GM18508 (cell line): ENCODE data around the gene POMP.
"Not testable (repeated sequence)": the region's sequence is repeated elsewhere in the genome, so short reads cannot be mapped to it uniquely, and the experiment has no call there.

Experiments
- ATAC-seq: cut with Tn5 transposase; IDR thresholded peaks from one replicate; pipeline ENCODE4 v1.9.1; 2021; ENCODE audit warnings: moderate number of reproducible peaks; ENCODE audit not compliant: insufficient read depth, unreplicated experiment

The POMP gene

GRCh38 chr13:28685114-28685513 is 26.2 kb downstream of the POMP start:
- no peak for ATAC-seq

- no peak for ATAC-seq
Observed at GRCh38 chr13:28685892-28686291, 27.0 kb downstream of the POMP start.

GRCh38 chr13:28693605-28694491 is 34.9 kb downstream of the POMP start:
- ATAC-seq: not testable (repeated sequence)

GRCh38 chr13:28697441-28697840 is 38.5 kb downstream of the POMP start:
- ATAC-seq: no peak

- ATAC-seq: no peak
Observed at GRCh38 chr13:28699246-28699645, 40.3 kb downstream of the POMP start.

- no peak for ATAC-seq
Observed at GRCh38 chr13:28704282-28704681, 45.4 kb downstream of the POMP start.

GRCh38 chr13:28704919-28705318 is 46.0 kb downstream of the POMP start:
- no peak for ATAC-seq

GRCh38 chr13:28705461-28706083 is 46.6 kb downstream of the POMP start:
- ATAC-seq: no peak

- peak; percentile 98 for ATAC-seq
Observed at GRCh38 chr13:28707629-28708427, 48.9 kb downstream of the POMP start.

- no peak for ATAC-seq
Observed at GRCh38 chr13:28710161-28710560, 51.2 kb downstream of the POMP start.

GRCh38 chr13:28714651-28715050 is 55.7 kb downstream of the POMP start:
- no peak for ATAC-seq

- no peak for ATAC-seq
Observed at GRCh38 chr13:28716511-28716910, 57.6 kb downstream of the POMP start.

GRCh38 chr13:28717170-28717569 is 58.2 kb downstream of the POMP start:
- ATAC-seq: no peak

- no peak for ATAC-seq
Observed at GRCh38 chr13:28718196-28718542, 59.2 kb downstream of the POMP start.

GRCh38 chr13:28718543-28719226 is 59.8 kb downstream of the POMP start, which contains the start of gene SLC46A3:
Gene SLC46A3, minus strand, starts transcription at chr13:28718970. Its CDS starts 972 bp downstream, at chr13:28717998.
- ATAC-seq: peak; percentile 87

GRCh38 chr13:28719227-28720055 is 60.5 kb downstream of the POMP start:
- ATAC-seq: no peak

- ATAC-seq: no peak
Observed at GRCh38 chr13:28723806-28724205, 64.9 kb downstream of the POMP start.

- no peak for ATAC-seq
Observed at GRCh38 chr13:28725046-28725610, 66.2 kb downstream of the POMP start.
